Testis (tissue), 3 donors: ENCODE results near the gene JSRP1. TPM values are rescaled to one million over a fixed set of nuclear protein-coding genes. Genes with fewer than 3 reads are reported as not detected.

Experiments
- DNase-seq: peaks from one replicate; pipeline ENCODE4 v3.0.0-alpha.2; 2019
- H3K27ac ChIP-seq, 2 donors: fragments of 200-600 bp; sonication (generic); one replicate each; pipeline ENCODE4 v1.5.1; 2019
- H3K27me3 ChIP-seq: fragments of 200-600 bp; sonication (generic); one replicate; pipeline ENCODE4 v1.5.1; 2019
- H3K36me3 ChIP-seq: fragments of 200-600 bp; sonication (generic); one replicate; pipeline ENCODE4 v1.5.1; 2017; ENCODE audit warnings: low read depth; ENCODE audit errors: missing control alignments
- H3K4me1 ChIP-seq: fragments of 200-600 bp; sonication (generic); one replicate; pipeline ENCODE4 v1.5.1; 2019
- H3K4me3 ChIP-seq, 2 donors: fragments of 200-600 bp; sonication (generic); one replicate each; pipeline ENCODE4 v1.5.1; 2017 to 2019
- H3K9me3 ChIP-seq: fragments of 200-600 bp; sonication (generic); one replicate; pipeline ENCODE4 v1.5.1; 2017
- CTCF ChIP-seq, 3 experiments: fragments of 450-650 bp in 2 of 3; fragments of 200-600 bp in 1 of 3; sonication (generic) in 1 of 3; IDR thresholded peaks; one replicate each; pipeline ENCODE4 v1.5.1; 2016 to 2019; ENCODE audit warnings: antibody characterized with exemption in 3 of 3, mild to moderate bottlenecking in 2 of 3, moderate library complexity in 1 of 3
- POLR2A ChIP-seq: fragments of 450-650 bp; IDR thresholded peaks from one replicate; pipeline ENCODE4 v1.6.1; 2017; ENCODE audit warnings: antibody characterized with exemption, mild to moderate bottlenecking, moderate library complexity
- WGBS, 2 donors: methylation state at CpG; one replicate each; pipeline ENCODE4 v1.1.5; 2018; 5-methylcytosine and 5-hydroxymethylcytosine counted together
- intact Hi-C: fragments of 100-400 bp; cut with DNase I; formaldehyde crosslinking; loops from one replicate; pipeline ENCODE4 v1.15.1; 2023; ENCODE audit warnings: low total_unique reads
- polyA plus RNA-seq: library from polyadenylated mRNA; stranded (reverse); fragments of 350-450 nt; fragmentation: Illumina TruSeq; extraction: RNeasy Lipid Tissue Mini Kit (QIAGEN cat#74804); gene quantifications from one replicate; pipeline ENCODE4 v1.2.3, GENCODE V29; 2014; ENCODE audit warnings: low read depth, low replicate concordance; ENCODE audit not compliant: insufficient read depth
- total RNA-seq, 2 donors: library from RNA; depleted of rRNA; stranded (reverse); fragments of >200 nt; gene quantifications; one replicate each; pipeline ENCODE4 v1.2.3, GENCODE V29; 2016

JSRP1 gene
- total and polyA plus RNA-seq, 3 donors from 2014 or later, result 2.2 to 4.6 (median 2.6) TPM

DNA sequence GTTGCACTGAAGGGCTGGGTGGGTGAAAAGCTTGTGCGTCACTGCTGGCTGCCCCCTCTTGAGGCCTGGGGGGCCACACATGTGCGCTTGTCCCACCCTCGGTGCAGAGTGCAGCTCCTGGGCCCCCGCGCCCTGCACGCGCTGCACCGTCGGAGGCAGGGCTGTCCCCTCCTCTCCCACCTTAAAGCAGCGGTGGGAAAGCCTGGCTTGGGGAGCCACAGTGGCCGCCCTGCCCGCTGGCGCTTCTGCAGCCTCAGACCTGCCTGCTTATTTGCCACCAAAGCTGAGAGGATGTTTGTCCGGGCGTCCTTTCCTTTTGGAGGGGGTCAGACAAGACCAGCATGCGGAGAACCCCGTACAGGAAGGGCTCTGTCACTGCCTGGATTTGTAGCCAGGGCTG lies 46.8 kb downstream of the JSRP1 start:
- DNase-seq, result no peak
- 88 to 93% methylated on average over 8 to 17 of the region's 17 CpGs for WGBS, 2 donors
- Histone ChIP-seq H3K9me3 (no peaks in the 10 kb centered on the region), H3K4me3 (no peak overlapping the region), H3K27ac (no peak overlapping the region), H3K27me3 (no peaks in the 10 kb centered on the region), H3K36me3 (no peaks in the 10 kb centered on the region), H3K4me1 (no peaks in the 10 kb centered on the region)
- intact Hi-C loops, result no loop called here
- no peak for TF ChIP-seq POLR2A
- TF ChIP-seq CTCF (IDR thresholded peaks at IDR 0.05), result no peak

- H3K9me3 ChIP-seq, result no peaks in the 10 kb centered on the region
- no peaks in the 10 kb centered on the region for H3K4me1 ChIP-seq
- no peak overlapping the region for H3K4me3 ChIP-seq
- TF ChIP-seq CTCF (IDR thresholded peaks at IDR 0.05) (no peak), POLR2A (no peak)
- 78 to 79% methylated on average over 10 of the region's 10 CpGs for WGBS, 2 donors
- no peak overlapping the region for H3K27ac ChIP-seq
- intact Hi-C loops, result no loop called here
- no peaks in the 10 kb centered on the region for H3K27me3 ChIP-seq
- no peaks in the 10 kb centered on the region for H3K36me3 ChIP-seq
- no peak for DNase-seq
Observed at GRCh38 chr19:2208975-2209374, 47.2 kb downstream of the JSRP1 start.

- TF ChIP-seq CTCF (IDR thresholded peaks at IDR 0.05) (no peak), POLR2A (no peak)
- 67 to 79% methylated on average over 19 to 36 of the region's 36 CpGs for WGBS, 2 donors
- intact Hi-C loops, result no loop called here
- Histone ChIP-seq H3K27me3 (no peaks in the 10 kb centered on the region), H3K9me3 (no peaks in the 10 kb centered on the region), H3K36me3 (no peaks in the 10 kb centered on the region), H3K27ac (no peak overlapping the region), H3K4me1 (no peaks in the 10 kb centered on the region), H3K4me3 (no peak overlapping the region)
- peak; percentile 69 for DNase-seq
Observed at GRCh38 chr19:2207991-2208860, 48.0 kb downstream of the JSRP1 start.

DNA sequence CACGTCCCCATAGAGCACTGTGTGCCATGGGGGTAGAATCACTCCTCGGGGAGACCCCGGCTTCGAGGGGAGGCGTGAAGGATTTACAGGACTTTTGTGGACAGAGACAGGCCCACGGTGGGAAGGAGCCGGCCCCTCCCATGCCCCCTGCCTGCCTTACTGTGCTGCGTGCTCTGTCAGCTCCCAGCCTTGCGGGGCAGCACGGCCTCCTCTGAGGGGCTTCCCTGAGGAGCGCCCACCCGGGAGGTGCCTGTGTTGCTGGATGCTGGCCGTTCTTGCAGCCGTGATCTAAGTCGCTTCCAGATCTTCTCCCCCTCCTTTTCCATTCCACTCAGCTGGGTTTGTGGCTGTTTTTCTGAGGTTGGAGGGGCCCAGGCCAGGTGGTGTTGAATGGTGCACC lies 49.2 kb downstream of the JSRP1 start:
- Histone ChIP-seq H3K4me1 (no peaks in the 10 kb centered on the region), H3K9me3 (no peaks in the 10 kb centered on the region), H3K4me3 (no peak overlapping the region), H3K27ac (no peak overlapping the region), H3K36me3 (no peaks in the 10 kb centered on the region), H3K27me3 (no peaks in the 10 kb centered on the region)
- WGBS, 2 donors, result 91 to 92% methylated on average over 15 of the region's 15 CpGs
- no peak for DNase-seq
- TF ChIP-seq POLR2A (no peak), CTCF (IDR thresholded peaks at IDR 0.05) (no peak)
- intact Hi-C loops, result no loop called here

GRCh38 chr19:2202366-2202765 lies 53.9 kb downstream of the JSRP1 start:
- no peaks in the 10 kb centered on the region for H3K36me3 ChIP-seq
- intact Hi-C loops, result no loop called here
- 83 to 91% methylated on average over 15 of the region's 15 CpGs for WGBS, 2 donors

More at GRCh38 chr19:2202366-2202765, 53.9 kb downstream of the JSRP1 start:
- H3K27me3 ChIP-seq, result no peaks in the 10 kb centered on the region
- H3K27ac ChIP-seq, result no peak overlapping the region
- DNase-seq, result no peak
- H3K4me1 ChIP-seq, result no peaks in the 10 kb centered on the region
- no peak overlapping the region for H3K4me3 ChIP-seq
- TF ChIP-seq POLR2A, result no peak
- no peak for TF ChIP-seq CTCF (IDR thresholded peaks at IDR 0.05)
- H3K9me3 ChIP-seq, result no peaks in the 10 kb centered on the region
